ENCODE results near the gene CFAP77. TPM values are rescaled to one million over a fixed set of nuclear protein-coding genes. Genes with fewer than 3 reads are reported as not detected.

CFAP77 gene
- polyA plus RNA-seq, 1 donor, result not detected

DNA sequence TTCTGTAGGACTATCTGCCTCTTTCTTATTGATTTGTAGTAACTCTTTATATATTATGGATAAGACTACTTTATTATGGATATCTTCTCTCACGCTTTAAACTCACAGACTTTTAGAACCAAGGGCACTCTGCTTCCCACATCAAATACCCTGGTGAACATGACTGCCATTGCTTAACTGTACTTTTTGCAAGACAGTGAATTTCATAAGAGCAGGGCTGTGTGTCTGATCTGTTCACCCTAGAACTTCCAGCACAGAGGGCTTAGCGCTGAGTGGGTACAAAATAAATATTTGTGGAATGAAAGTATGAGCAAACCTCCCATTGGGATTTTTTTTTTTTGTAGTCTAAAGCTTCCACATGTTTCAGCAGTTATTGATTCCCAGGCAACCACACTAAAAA, 84.8 kb downstream of the CFAP77 start:
- DNase-seq, result no peak

GRCh38 chr9:132497731-132498130, 87.7 kb downstream of the CFAP77 start:
- DNase-seq, result no peak

DNA sequence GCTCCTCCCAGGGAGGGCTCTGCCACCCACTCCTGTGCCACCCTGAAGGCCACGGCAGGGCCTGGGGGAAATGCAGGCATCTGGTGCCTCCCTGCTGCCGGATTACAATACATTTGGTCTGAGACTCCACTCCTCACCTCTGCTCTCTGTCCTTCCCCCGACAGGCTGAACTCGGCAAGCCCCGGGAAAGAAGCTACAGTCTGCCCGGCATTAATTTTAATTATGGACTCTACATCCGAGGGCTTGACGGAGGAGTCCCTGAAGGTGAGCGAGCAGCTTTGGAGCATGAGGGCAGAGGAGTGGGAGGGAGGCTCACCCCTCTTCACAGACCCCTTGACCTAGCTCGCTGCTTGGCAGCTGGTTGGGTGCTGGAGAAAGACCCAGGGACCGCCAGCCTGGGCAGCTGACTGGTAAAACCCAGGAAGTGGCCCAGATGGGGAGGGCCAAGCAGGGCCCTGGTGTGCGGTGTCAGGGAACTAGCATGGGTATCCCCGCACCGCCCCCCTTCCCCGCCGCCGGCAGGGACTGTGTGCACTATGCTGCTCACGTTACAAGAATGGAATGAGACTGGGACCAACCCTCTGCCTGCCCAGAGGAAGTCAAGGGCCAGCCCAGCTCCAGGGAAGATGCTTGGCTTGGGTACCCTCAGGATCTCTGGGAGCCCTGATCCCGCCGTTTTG, 88.7 kb downstream of the CFAP77 start:
- no peak for DNase-seq

DNA sequence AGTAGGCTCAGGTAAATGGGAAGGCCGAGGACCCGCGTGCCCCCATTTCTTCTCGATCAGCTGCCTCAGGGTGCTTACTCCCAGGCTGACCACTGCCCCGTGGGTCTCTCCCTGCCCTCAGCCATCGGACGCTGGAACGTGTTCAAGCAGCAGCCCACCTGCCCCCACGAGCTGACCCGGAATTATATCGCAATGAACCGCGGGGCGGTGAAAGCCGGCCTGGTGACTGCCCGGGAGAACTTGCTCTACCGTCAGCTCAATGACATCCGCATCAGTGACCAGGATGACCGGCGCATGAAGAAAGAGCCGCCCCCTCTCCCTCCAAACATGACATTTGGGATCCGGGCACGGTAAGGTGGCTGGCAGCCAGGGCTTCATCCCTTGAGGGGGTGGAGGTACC, 89.2 kb downstream of the CFAP77 start:
- no peak for DNase-seq

GRCh38 chr9:132500193-132500592, 90.2 kb downstream of the CFAP77 start:
- no peak for DNase-seq

DNA sequence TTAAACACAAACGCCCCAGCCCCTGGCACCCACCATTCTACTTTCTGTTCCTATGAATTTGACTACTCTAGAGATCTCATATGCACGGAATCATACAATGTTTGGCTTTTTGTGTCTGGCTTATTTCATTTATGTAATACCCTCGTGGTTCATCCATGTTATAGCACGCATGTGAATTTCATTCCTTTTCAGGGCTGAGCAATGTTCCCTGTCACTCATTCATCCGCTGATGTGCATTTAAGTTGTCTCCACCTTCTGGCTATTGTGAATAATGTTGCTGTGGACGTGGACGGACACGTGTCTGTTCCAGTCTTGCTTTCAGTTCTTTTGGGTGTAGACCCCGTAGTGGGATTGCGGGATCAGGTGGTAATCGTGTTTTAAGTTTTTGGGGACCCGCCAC, 92.5 kb downstream of the CFAP77 start:
- no peak for DNase-seq

DNA sequence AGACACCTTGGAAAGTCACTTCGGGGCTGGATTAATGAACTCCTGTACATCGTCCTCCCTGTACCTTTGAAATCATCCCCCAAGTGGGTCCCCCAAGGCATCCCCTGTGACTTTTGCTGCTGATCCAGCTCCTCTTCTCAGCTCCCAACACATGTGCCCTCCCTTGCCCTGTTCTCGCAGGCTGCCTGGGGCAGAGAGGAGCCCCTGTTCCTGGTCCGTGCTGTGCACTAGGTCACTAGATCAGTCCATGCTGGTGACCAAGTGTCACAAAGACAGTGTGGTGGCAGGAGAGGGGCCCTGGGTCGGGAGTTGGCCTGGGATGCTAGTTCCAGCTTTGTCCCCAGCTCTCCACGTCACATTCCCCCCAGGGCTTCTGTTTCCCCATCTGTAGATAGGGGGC, 93.1 kb downstream of the CFAP77 start:
- DNase-seq, result no peak

DNA sequence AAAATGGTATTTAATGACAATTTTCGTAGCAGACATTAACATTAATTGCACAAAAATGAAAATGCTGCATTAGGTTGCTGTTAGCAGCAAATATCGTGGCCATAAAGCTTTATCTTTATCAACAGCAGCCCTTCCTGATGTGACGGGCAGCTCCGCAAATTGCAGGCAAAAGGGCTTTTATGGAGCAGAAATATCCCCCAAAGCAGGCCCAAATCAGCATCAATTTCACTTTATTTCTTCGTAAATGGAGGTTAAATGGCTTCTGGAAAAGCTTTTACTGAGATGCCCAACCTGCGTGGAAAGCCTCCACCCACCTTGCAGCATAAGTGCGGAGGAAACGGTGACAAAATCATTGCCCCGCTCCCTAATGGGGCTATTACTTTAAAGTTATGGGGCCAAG, 94.5 kb downstream of the CFAP77 start:
- no peak for DNase-seq

DNA sequence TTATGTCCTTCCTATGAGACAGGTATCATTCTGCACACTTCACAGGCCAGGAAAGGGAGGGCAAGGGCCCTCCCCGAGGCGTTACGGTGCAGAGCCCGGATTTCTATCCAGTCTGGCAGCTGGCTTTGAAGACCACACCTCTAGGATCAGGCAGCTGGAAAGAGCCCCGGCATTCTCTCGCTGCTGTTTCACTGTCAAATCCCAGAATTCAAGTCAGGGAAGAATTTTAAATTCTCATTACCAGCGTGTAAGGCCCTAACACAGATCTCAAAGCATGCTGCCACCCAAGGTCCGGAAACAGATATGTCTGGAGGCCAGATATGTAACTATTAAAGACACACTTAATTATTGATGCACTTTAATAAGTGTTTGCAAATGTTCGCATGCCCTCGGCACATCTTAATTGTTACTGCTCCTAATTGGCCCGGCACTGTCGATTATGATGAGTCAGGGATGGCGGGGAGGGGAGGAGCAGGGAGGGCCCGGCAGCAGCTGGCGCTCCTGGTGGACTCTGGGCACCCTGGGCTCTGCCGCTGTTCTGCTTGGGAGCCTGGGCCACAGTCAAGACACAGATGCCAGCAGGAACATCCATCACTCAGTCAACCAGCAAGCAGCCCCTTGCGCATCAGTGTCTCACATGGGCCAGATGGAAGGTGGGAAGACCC, 96.1 kb downstream of the CFAP77 start:
- no peak for DNase-seq

DNA sequence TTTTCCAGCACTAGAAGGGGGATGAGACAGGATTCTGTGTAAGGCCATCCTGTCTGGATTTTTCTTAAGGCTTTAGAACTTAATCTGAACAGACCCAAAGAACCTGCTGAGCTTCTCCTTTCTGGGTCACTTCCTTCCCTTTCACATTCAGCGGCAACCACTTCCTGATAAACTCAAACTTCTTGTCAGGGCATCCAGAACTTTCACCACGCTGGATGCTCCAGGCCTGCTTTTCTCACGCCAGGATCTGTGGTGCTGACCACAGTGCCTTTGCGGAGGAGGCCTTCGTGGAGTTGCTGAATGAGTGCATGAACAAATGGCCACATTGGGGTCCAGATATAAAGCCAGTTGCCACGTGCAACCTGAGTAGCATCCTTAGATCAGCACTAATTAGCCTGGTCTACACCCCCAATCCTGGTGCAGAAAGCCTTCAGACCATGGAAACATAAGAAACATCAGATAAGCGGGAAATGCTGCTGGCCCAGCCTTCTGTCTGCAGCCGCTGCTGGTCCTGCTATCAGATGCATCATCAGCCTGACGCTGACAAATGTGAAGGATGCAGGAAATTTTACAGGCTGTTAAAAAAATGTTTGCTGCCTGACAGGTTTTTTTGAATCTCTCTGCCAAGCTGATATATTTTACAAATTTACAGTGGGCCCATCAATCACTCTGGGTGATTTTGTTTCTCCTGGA, 97.1 kb downstream of the CFAP77 start:
- DNase-seq, result no peak

DNA sequence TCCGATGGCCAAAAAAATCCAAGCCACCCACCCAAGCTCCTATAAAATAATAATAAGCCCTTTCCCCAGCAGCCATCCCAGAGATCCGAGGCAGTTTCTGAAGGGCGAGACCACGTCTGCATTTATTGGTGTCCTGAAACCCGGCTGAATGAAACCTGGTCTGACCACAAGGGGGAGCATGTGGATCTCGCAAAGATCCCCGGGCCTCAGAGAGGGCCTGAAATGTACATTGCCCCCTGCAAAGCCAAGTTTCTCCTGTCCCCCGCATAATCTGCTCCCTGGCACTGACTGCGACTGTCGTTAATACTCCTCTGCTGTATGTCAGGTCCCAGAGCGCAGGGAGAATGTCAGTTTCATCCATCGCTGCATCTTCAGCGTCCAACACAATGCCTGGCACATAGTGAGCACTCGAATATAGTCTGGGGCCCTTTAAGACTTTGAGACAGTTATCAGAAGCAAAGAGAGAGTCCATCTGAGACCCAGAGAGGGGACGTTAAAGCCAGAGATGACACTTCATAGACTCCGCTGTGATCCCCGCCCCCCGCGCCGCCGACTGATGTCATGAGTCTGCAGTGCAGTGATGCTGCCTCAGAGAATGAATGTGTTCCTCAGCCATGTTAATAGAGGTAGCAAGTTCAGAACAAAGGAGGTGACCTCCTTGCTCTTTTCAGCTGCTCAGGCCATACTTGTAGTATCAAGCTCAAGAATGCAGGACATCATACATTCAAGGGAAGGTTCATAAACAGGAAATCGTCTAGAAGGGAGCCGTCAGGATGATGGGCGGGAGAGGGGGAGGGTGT, 97.9 kb downstream of the CFAP77 start:
- DNase-seq, result peak; percentile 65

DNA sequence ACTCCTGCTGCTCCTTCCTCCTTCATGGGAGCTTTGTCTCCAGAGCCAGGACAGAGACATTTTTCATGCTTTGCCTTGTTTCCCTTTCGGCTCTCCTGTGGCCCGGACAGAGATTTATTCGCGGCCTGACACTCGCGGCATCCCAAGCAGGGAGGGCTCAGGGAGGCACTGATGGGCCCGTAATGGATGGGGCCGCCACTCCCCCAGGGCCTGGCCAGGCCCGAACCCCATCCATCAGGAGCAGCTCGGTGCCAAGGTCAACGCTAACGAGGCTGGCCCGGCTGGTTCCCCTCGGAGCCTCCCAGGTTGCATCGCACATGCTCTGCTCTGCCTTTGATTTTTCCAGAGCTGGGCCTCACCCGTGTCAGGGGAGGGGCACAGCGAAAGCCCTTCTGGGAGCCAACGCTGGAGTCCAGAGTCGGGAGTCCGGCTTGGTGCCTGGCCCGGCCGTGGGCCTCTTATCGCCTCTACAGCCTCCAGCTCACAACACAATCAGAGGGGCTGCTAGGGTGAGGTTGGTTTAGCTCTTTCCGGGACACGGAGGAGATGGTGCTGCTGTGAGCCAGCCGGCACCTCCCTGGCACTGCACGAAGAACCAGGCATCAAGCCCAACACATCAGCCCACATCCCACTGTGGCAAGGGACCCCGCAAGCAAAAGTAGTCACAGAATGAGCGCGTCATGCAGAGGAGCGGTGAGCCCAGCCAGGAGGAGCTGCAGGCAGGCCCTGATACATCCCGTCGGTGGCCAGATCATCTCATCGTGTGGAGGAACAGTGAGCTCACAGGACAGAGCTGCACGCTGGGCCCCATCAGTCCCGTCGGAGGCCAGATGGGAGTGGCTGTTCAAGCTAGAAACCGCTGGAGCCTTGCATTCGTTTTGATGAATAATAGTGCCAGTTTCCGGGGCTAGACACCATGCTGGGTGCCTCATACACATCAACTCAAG, 100.2 kb downstream of the CFAP77 start:
- peak; percentile 16 for DNase-seq

DNA sequence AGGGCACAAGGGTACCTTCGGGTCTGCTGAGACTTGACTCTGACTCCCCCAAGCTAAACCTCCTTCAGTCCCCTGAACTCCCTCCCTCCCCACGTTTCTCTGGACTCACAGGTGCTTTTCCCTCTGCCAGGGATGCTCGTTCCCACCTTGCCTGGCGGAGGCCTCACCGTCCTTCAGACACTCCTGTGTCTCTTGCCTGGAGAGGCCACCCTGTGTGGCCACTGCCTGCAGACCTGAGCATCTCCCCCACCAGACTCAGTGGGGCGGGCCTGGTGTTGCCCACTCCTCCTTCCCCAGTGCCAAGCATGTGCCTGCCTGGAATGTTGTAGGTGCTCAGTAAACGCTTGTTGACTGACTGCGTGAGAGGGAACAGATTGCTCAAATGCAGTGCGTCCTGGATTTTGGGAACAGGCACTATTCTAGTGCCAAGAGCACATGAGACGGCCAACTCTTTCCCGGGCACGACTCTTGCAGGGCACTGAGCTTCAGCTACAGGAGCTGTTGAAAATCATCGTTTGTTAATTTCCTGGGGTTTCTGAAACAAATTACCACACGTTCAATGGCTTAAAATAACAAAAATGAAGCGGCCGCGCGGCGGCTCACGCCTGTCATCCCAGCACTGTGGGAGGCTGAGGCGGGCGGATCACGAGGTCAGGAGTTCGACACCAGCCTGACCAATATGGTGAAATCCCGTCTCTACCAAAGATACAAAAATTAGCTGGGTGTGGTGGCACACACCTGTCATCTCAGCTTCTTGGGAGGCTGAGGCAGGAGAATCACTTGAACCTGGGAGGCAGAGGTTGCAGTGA, 101.4 kb downstream of the CFAP77 start:
- DNase-seq, result no peak

GRCh38 chr9:132513416-132513815, 103.4 kb downstream of the CFAP77 start:
- DNase-seq, result no peak

DNA sequence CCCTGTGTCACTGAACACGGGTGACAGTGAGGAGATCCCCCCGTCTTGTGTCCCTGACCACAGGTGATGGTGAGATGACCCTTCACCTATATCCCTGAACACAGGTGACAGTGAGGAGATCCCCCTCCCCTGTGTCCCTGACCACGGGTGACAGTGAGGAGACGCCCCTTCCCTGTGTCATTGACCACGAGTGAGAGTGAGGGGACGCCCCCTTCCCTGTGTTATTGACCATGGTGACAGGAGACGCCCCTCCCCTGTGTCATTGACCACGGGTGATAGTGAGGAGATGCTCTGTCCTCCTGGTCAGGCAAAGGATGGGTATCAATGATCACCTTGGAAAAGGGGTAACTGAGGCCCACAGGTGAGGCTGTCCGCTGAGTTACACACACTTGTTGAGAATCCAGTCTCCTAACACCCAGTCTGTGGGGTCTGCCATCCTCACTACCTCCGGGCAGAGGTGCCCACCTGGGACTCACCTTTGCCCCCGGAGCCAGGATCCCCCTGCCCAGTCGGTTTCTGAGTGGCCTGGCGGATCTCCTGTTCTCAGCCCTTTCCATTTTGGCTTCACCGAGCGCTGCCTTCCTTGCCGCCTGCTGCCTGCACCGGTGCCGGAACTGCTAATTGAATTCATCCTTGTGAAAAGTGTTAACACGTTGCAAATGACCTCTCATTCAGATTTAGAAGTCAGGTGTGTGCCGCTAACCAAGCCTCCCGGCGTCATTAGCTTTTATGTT, 104.2 kb downstream of the CFAP77 start:
- no peak for DNase-seq

GRCh38 chr9:132514821-132515220, 104.8 kb downstream of the CFAP77 start:
- no peak for DNase-seq

DNA sequence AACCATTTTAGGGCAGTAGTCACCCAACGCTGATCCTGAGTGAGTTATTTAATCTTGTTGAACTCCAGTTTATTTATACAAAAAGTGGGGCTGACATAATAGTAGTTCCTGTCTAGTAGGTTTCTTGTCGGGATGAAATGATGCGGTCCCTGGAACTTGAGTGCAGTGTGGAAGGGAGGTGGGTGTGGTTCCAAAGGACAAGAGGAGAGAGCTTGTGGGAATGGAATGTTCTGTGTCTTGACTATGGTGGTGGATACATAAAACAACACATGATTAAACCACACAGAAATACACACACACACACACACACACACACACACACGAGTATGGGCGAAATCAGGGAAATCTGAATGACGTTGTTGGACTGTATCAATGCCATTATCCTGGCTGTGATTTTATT, 106.3 kb downstream of the CFAP77 start:
- DNase-seq, result no peak

DNA sequence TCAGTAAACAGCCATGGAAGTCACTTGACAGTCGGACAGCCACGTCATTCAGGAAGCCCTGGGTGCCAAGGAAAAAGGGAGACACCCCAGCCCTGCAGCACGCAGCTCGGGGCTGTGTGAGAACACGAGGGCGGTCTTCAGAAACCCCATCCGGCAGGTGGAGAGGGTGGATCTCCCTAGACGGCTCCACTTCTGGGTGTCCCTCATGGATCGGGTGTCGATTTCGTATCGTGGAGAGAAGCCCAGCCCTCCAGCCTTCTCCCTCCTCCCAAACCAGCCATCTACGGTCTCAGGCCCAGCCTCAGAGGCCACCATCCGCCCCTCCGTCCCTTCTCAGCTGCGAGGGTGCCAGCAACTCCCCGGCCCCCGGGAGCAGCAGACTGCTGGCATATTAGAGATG, 106.9 kb downstream of the CFAP77 start:
- DNase-seq, result no peak

- no peak for DNase-seq
Observed at GRCh38 chr9:132517815-132518550, 108.0 kb downstream of the CFAP77 start.

DNA sequence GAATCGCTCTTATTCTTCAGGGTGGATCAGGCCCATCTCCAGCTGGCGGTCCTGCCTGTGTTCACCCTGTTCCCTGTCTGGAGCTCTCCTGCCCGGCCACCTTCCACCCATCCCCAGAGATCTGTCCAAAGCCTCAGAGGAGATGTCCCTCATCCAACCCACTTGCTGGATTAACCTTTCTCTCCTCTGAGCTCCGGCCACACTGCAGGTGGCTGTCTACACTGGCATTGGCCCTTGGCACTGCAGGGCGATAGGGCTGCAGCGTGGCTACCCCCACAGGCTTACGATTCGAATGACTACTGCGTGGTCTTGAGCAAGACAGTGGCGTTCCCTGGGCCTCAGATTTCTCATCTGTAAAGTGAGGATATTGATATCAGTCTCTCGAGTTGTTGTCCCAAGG, 108.6 kb downstream of the CFAP77 start:
- DNase-seq, result no peak
